ENCODE measurements around the gene COL27A1.

DNA sequence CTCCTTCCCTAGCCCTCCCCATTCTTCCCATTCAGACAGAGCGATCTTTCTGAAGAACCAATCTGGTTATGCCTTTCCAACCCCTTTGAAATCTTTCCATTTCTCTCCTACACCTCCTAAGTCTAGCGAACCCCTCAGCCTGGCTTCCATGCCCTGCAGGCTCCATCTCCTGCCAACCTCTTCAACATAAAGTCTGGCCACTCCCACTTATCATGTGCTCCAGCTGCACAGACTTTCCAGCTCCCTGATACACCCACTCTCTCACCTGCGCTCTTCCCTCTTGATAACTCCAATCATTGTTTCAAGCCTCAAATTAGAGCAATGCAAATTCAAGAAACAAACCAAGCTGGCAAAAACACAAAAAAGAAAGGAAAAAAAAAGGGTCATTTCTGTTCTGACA is 163.8 kb downstream of the COL27A1 start:
- TF ChIP-seq, protein P1, sequence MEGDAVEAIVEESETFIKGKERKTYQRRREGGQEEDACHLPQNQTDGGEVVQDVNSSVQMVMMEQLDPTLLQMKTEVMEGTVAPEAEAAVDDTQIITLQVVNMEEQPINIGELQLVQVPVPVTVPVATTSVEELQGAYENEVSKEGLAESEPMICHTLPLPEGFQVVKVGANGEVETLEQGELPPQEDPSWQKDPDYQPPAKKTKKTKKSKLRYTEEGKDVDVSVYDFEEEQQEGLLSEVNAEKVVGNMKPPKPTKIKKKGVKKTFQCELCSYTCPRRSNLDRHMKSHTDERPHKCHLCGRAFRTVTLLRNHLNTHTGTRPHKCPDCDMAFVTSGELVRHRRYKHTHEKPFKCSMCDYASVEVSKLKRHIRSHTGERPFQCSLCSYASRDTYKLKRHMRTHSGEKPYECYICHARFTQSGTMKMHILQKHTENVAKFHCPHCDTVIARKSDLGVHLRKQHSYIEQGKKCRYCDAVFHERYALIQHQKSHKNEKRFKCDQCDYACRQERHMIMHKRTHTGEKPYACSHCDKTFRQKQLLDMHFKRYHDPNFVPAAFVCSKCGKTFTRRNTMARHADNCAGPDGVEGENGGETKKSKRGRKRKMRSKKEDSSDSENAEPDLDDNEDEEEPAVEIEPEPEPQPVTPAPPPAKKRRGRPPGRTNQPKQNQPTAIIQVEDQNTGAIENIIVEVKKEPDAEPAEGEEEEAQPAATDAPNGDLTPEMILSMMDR (IDR thresholded peaks at IDR 0.05; ENCODE audit: insufficient read depth, low read length), result no peak
- TF ChIP-seq SPI1 (IDR thresholded peaks at IDR 0.05; ENCODE audit: borderline replicate concordance, low read depth), result no peak
- TF ChIP-seq, protein P2, sequence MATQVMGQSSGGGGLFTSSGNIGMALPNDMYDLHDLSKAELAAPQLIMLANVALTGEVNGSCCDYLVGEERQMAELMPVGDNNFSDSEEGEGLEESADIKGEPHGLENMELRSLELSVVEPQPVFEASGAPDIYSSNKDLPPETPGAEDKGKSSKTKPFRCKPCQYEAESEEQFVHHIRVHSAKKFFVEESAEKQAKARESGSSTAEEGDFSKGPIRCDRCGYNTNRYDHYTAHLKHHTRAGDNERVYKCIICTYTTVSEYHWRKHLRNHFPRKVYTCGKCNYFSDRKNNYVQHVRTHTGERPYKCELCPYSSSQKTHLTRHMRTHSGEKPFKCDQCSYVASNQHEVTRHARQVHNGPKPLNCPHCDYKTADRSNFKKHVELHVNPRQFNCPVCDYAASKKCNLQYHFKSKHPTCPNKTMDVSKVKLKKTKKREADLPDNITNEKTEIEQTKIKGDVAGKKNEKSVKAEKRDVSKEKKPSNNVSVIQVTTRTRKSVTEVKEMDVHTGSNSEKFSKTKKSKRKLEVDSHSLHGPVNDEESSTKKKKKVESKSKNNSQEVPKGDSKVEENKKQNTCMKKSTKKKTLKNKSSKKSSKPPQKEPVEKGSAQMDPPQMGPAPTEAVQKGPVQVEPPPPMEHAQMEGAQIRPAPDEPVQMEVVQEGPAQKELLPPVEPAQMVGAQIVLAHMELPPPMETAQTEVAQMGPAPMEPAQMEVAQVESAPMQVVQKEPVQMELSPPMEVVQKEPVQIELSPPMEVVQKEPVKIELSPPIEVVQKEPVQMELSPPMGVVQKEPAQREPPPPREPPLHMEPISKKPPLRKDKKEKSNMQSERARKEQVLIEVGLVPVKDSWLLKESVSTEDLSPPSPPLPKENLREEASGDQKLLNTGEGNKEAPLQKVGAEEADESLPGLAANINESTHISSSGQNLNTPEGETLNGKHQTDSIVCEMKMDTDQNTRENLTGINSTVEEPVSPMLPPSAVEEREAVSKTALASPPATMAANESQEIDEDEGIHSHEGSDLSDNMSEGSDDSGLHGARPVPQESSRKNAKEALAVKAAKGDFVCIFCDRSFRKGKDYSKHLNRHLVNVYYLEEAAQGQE (IDR thresholded peaks at IDR 0.05; ENCODE audit: insufficient replicate concordance, low read depth), result no peak
